Natural killer cell (primary cell): ENCODE data around the gene C1QTNF7. TPM values are rescaled to one million over a fixed set of nuclear protein-coding genes. Genes with fewer than 3 reads are reported as not detected.

Experiments used
- ATAC-seq, 3 donors: fragments of 150-1000 bp in 2 of 3; fragments of 200-7000 bp in 1 of 3; cut with Tn5 transposase; 1 replicate in 1 of 3; 2 replicates in 2 of 3; pipeline ENCODE4 v1.10.0; 2021; ENCODE audit warnings: mild to moderate bottlenecking in 2 of 3, moderate library complexity in 2 of 3
- DNase-seq, 2 donors: peaks; one replicate each; pipeline versions ENCODE4 v3.0.0 to v3.0.0-alpha.2; 2013 to 2021; ENCODE audit warnings: mixed read lengths in 1 of 2
- H3K27ac ChIP-seq: one replicate; pipeline ENCODE4 v1.5.1; 2013; ENCODE audit warnings: mild to moderate bottlenecking, low read length
- H3K27me3 ChIP-seq: one replicate; pipeline ENCODE4 v1.6.1; 2013; ENCODE audit warnings: low read length; ENCODE audit not compliant: control insufficient read depth, insufficient read depth
- H3K36me3 ChIP-seq: one replicate; pipeline ENCODE4 v1.6.1; 2013; ENCODE audit warnings: low read length; ENCODE audit not compliant: control insufficient read depth, insufficient read depth
- H3K4me1 ChIP-seq: one replicate; pipeline ENCODE4 v1.6.1; 2013; ENCODE audit warnings: low read length; ENCODE audit not compliant: control insufficient read depth, insufficient read depth
- H3K4me3 ChIP-seq: one replicate; pipeline ENCODE4 v1.5.1; 2013; ENCODE audit warnings: low read length
- H3K9me3 ChIP-seq: one replicate; pipeline ENCODE4 v1.6.1; 2013; ENCODE audit warnings: low read length; ENCODE audit not compliant: control insufficient read depth, insufficient read depth
- H3K27ac Mint-ChIP-seq, 2 donors: one replicate each; pipeline ENCODE4 v1.8.0; 2022; ENCODE audit warnings: mild to moderate bottlenecking in 2 of 2, mixed read lengths in 2 of 2, moderate library complexity in 1 of 2
- H3K27me3 Mint-ChIP-seq, 2 donors: one replicate each; pipeline ENCODE4 v1.8.0; 2022; ENCODE audit warnings: low read depth in 2 of 2, mixed read lengths in 2 of 2
- H3K36me3 Mint-ChIP-seq: one replicate; pipeline ENCODE4 v1.8.0; 2022; ENCODE audit warnings: mixed read lengths
- H3K4me1 Mint-ChIP-seq, 2 donors: one replicate each; pipeline ENCODE4 v1.8.0; 2022; ENCODE audit warnings: mixed read lengths in 2 of 2
- H3K4me3 Mint-ChIP-seq: one replicate; pipeline ENCODE4 v1.8.0; 2022; ENCODE audit warnings: mild to moderate bottlenecking, moderate library complexity, mixed read lengths
- H3K9me3 Mint-ChIP-seq, 2 donors: one replicate each; pipeline ENCODE4 v1.8.0; 2022; ENCODE audit warnings: mixed read lengths in 2 of 2
- CTCF ChIP-seq: fragments of 200-600 bp; IDR thresholded peaks from one replicate; pipeline ENCODE4 v1.8.0; 2022; ENCODE audit warnings: antibody characterized with exemption
- WGBS: methylation state at CpG from one replicate; pipeline ENCODE4 v1.1.7; 2013; ENCODE audit warnings: missing lambda C conversion rate; ENCODE audit not compliant: insufficient coverage; 5-methylcytosine and 5-hydroxymethylcytosine counted together
- intact Hi-C: fragments of 100-400 bp; cut with micrococcal nuclease; formaldehyde crosslinking; loops from one replicate; pipeline ENCODE4 v1.14.2; 2022
- total RNA-seq, 4 donors: library from RNA; stranded (reverse); fragments of 120-200 nt in 1 of 4; gene quantifications; one replicate each; pipeline versions ENCODE4 v1.2.3 to v1.2.4, GENCODE V29; 2013 to 2022

The C1QTNF7 gene
- total RNA-seq, result not detected
- total RNA-seq (2013), result not detected

- intact Hi-C loops, result no loop called here
- Histone ChIP-seq H3K27ac (no peak within 1 kb of the TSS), H3K4me3 (no peak within 1 kb of the TSS), H3K9me3 (no peaks in the 10 kb centered on the region), H3K27me3 (no peaks in the 10 kb centered on the region), H3K36me3 (no peaks in the 10 kb centered on the region), H3K4me1 (no peaks in the 10 kb centered on the region)
- Mint-ChIP-seq H3K4me3 (no peak within 1 kb of the TSS), H3K36me3 (no peaks in the 10 kb centered on the region), H3K4me1 (peaks cover 0 to 7% of the 10 kb centered on the region in 2 donors), H3K27ac (no peak within 1 kb of the TSS), H3K9me3 (no peaks in the 10 kb centered on the region), H3K27me3 (peaks cover 0 to 9% of the 10 kb centered on the region in 2 donors)
- no peak for DNase-seq
- no peak for TF ChIP-seq CTCF
- 92% methylated on average over 3 of the region's 3 CpGs for WGBS
- no peak for ATAC-seq
These were observed at the start of gene C1QTNF7 for GRCh38 chr4:15427701-15428100. C1QTNF7 (plus strand) TSS chr4:15428033; CDS start chr4:15435744, 7,711 bp downstream.

- H3K4me1 Mint-ChIP-seq, result peaks cover 10 to 11% of the 10 kb centered on the region in 2 donors
- H3K9me3 Mint-ChIP-seq, result no peaks in the 10 kb centered on the region
- H3K27me3 Mint-ChIP-seq, result no peaks in the 10 kb centered on the region
- no peaks in the 10 kb centered on the region for H3K9me3 ChIP-seq
- no peak overlapping the region for H3K27ac ChIP-seq
- H3K27ac Mint-ChIP-seq, result peak overlapping the region in 1 of 2 donors; percentile 53
- ATAC-seq (peak in 1 of 3 donors; percentile 49), DNase-seq (no peak)
- no peak for TF ChIP-seq CTCF
- no peaks in the 10 kb centered on the region for H3K27me3 ChIP-seq
- H3K4me1 ChIP-seq, result no peaks in the 10 kb centered on the region
- no peak overlapping the region for H3K4me3 Mint-ChIP-seq
- no peaks in the 10 kb centered on the region for H3K36me3 Mint-ChIP-seq
- no peak overlapping the region for H3K4me3 ChIP-seq
- no peaks in the 10 kb centered on the region for H3K36me3 ChIP-seq
- 0% methylated on average over 1 of the region's 1 CpG for WGBS
- intact Hi-C loops, result no loop called here
These were observed 49.8 kb upstream of the C1QTNF7 start for GRCh38 chr4:15378062-15378461.

DNA sequence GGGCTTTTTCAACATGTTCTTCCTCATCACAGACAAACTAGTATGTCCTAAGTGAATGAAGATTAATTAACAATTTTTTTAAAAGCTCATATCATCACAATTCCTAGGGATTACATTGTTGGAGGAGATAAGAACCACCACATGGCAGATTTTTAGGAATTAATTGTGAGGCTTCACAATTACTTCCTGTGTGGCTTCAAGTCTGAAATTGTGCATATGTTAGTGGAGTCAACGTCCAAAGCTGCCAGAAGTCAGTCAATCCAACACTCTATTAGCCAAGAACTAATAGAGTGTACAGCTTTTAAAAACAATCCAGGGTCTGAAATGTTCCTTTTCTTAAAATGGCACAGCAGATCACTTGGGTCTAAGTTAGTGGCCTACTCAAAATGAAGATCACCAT lies 49.3 kb upstream of the C1QTNF7 start:
- Histone ChIP-seq H3K27ac (no peak overlapping the region), H3K36me3 (no peaks in the 10 kb centered on the region), H3K9me3 (no peaks in the 10 kb centered on the region), H3K4me3 (no peak overlapping the region), H3K27me3 (no peaks in the 10 kb centered on the region), H3K4me1 (no peaks in the 10 kb centered on the region)
- WGBS, result 20% methylated on average over 1 of the region's 1 CpG
- ATAC-seq (no peak), DNase-seq (no peak)
- no peak for TF ChIP-seq CTCF
- no peak overlapping the region for H3K27ac Mint-ChIP-seq
- intact Hi-C loops, result no loop called here
- no peak overlapping the region for H3K4me3 Mint-ChIP-seq
- H3K36me3 Mint-ChIP-seq, result no peaks in the 10 kb centered on the region
- H3K27me3 Mint-ChIP-seq, result no peaks in the 10 kb centered on the region
- peaks cover 10 to 11% of the 10 kb centered on the region in 2 donors for H3K4me1 Mint-ChIP-seq
- H3K9me3 Mint-ChIP-seq, result no peaks in the 10 kb centered on the region

DNA sequence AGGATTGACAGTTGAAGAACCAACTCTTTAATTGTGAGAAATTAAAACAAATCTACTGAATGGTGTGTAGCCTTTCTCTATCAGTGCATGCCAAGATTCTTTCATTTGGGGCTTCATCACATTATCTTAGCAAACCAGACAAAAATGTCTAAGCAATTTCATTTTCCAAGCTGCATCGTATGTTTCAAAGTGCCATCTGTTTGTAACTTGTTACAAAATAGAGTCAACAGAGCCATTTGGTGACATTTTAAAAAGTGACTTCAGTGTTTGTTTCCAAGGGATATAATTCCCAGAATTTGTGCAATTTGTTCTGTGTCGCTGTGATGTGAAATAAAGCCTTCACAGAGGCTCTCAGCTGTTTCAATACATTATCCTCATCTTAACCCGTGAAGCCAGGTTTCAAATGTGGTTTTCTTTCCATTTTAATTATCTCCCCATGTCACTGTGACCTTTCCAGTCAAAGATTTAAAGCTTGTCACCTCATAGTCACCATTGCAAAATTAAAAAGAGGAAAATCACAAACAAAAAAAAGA lies 46.0 kb upstream of the C1QTNF7 start:
- DNase-seq (no peak), ATAC-seq (no peak)
- H3K27ac Mint-ChIP-seq, result no peak overlapping the region
- H3K4me1 ChIP-seq, result no peaks in the 10 kb centered on the region
- no peak overlapping the region for H3K4me3 Mint-ChIP-seq
- H3K27ac ChIP-seq, result no peak overlapping the region
- H3K4me3 ChIP-seq, result no peak overlapping the region
- WGBS, result 79% methylated on average over 3 of the region's 3 CpGs
- peaks cover 4 to 5% of the 10 kb centered on the region in 2 donors for H3K4me1 Mint-ChIP-seq
- H3K36me3 Mint-ChIP-seq, result no peaks in the 10 kb centered on the region
- no peaks in the 10 kb centered on the region for H3K9me3 ChIP-seq
- H3K36me3 ChIP-seq, result no peaks in the 10 kb centered on the region
- H3K27me3 ChIP-seq, result no peaks in the 10 kb centered on the region
- intact Hi-C loops, result no loop called here
- TF ChIP-seq CTCF, result no peak
- H3K27me3 Mint-ChIP-seq, result no peaks in the 10 kb centered on the region
- no peaks in the 10 kb centered on the region for H3K9me3 Mint-ChIP-seq
